Activated CD8-positive, alpha-beta memory T cell treated with anti-CD3 and anti-CD28 coated beads for 1 hour (primary cell): Measurements from ENCODE around the gene ABCA6.

Experiments
- DNase-seq, 2 donors: peaks; one replicate each; pipeline ENCODE4 v3.0.0-alpha.2; 2020; ENCODE audit warnings: low read depth in 1 of 2; ENCODE audit errors: extremely low read depth in 1 of 2

ABCA6 gene

GRCh38 chr17:69050999-69051775 is 90.5 kb downstream of the ABCA6 start:
- DNase-seq: no peak

DNA sequence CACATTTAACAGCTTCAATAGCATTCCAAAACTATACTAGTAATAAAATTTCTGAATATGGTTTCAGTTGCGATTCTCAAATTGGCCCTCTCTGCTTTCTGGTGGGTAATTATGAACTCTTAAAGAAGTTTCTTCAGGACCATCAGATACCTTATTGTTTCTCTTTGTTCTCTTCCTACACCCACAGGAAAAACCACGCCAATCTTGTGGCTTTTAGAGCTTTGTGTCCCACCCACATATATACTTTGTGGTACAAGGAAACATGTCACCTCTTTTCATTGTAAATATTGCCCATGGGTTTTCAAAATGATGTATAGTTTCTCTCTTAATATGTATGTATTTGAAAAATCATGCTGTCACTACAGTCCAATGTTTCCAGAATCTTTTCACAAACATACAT is 93.1 kb downstream of the ABCA6 start:
- DNase-seq: no peak

- no peak for DNase-seq
Measured at GRCh38 chr17:69047368-69048263, 94.1 kb downstream of the ABCA6 start.

- DNase-seq: no peak
Measured at GRCh38 chr17:69046121-69046807, 95.4 kb downstream of the ABCA6 start.

DNA sequence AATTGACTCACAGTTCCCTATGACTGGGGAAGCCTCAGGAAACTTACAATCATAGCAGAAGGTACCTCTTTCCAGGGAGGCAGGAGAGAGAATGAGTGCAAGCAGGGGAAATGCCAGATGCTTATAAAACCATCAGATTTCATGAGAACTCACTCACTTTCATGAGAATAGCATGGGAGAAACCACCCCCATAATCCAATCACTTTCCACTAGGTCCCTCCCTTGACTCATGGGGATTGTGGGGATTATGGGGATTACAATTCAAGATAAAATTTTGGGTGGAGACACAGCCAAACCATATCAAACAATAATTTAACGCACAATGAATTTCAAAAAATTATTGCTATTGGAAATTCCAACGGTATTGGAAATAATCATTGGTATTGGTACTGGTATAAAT is 96.0 kb downstream of the ABCA6 start:
- DNase-seq: no peak

DNA sequence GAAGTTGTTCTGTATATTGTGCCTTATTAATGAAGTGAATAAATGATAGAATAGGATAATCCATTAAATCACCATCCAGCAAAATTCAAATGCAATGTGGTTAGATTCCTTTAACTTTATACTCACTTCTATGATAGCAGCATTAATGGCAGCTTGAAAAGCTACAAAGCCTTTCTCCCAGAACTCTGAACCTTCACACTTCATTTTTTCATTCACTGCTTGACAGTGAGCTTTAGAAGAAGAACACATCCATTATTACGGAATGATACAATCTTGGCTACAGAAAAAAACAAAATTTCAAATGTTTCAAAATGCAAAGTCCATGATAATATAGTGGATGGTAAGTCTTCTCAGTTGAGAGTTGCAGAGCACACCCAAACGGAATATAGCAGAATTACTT is 97.3 kb downstream of the ABCA6 start:
- no peak for DNase-seq

- no peak for DNase-seq
Measured at GRCh38 chr17:69043098-69043734, 98.5 kb downstream of the ABCA6 start.

DNA sequence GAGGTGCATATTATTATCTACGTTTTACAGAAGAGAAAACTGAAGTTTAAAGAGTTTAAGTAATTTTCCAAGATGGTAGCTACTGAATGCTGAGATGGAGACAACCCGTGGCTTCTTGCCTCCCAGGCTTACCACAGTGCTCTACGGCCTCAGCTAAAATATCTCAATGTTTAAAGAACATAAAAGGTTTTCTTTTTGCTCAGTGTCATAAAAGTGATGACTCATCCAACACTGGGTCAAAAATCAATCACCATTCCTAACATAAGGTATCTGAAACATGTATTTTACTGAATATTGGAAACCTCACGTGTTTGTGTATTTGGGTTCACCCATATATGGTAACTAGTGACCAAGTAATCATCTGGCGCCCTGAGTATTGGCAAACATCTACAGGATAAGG is 99.4 kb downstream of the ABCA6 start:
- no peak for DNase-seq

- no peak for DNase-seq
Measured at GRCh38 chr17:69031839-69032238, 109.9 kb downstream of the ABCA6 start.

DNA sequence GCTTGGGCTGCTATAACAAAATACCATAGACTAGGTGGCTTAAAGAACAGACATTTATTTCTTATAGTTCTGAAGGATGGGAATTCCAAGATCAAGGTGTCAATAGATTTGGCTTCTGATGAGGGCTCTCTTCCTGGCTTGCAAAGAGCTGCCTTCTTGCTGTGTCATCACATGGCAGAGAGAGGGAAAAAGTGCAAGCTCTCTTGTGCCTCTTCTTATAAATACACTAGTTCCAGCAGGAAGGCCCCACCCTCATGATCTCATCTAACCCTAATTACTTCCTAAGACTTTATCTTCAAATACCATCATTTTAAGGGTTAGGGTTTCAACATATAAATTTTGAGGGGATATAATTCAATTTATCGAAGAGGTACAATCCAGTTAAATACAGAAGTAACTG is 111.5 kb downstream of the ABCA6 start:
- DNase-seq: no peak
